Measurements from ENCODE around the gene HIP1R.
"Not testable (repeated sequence)": the region's sequence is repeated elsewhere in the genome, so short reads cannot be mapped to it uniquely, and the experiment has no call there.

Gene HIP1R

DNA sequence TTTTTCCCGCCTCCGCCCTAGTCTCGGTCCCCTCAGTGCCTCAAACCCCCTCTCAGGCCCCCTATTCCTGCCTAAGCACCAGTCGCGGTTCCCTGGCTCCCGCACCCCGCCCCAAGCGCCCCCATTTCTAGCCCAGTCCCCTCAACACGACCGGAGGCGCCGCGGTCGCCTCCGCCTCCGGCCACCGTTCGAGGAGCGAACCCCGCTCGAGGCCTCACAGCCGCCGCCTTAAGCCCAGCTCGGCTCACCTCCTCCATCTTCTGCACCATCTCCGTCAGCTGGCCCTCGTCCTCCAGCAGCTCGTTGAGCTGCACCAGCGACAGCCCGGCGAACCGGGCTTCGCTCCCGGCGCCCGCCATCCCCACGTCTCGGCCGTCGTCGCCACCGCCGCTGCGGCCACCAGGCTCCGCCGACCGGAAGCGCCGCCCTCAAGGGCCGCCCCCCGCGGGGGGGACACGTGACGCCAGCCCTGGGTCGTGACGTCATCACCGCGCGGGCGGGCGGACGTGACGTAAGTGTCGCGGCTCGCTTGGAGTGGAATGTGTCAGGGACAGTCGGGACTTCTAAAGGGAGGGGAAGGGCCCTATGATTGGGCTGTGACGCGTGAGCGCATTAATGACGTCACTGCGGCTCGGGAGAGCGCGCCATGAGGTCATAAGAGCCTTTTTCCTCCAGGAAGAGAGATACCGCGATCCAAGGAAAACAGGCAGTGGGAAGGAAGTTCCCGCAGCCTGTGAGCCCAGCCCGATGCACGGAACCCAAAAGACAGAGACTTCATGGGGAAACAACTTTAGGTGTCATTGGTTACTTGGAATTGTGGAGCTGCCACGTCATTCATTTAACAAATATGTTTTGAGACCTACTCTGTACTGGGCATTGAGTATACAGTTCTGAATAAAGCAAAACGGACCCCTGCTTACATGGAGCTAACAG lies 60.7 kb downstream of the HIP1R start, which contains the start of gene VPS37B:
Gene VPS37B (minus strand): TSS at position 421 of the 933 bp plus-strand sequence. CDS start 62 bp downstream, at position 359.
- peak; percentile 91 to 93 for DNase-seq

DNA sequence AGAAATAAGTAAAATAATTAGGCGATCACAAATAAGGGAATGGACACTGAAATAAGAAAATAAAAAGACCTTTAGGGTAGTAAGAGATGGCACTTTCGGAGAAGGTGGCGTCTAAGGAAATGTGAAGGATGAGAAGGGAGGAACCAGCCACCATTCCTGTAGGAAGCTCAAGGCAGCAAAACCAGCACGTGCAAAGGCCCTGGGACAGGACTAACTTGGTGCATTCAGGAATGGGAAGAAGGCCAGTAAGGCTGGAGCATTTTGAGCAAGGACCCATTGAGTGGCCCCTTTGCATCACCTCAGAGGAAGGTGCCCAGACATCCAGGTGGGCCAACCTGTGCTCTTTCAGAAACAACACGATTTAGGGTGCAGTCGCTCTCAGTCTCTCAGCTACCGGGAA lies 61.4 kb downstream of the HIP1R start:
- no peak for DNase-seq

DNA sequence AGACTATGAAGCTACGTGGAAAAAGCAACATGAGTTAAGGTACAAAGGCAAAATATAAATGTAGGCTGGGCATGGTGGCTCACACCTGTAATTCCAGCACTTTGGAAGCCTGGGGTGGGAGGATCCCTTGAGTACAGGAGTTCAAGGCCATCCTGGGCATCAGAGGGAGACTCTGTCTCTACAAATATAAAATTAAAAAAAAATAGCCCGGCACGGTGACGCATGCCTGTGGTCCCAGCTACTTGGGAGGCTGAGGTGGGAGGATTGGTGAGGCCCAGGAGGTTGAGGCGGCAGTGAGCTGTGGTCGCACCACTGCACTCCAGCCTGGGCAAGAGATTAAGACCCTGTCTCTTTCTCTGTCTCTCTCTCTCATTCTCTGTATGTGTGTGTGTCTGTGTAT lies 64.6 kb downstream of the HIP1R start:
- no peak for DNase-seq

DNA sequence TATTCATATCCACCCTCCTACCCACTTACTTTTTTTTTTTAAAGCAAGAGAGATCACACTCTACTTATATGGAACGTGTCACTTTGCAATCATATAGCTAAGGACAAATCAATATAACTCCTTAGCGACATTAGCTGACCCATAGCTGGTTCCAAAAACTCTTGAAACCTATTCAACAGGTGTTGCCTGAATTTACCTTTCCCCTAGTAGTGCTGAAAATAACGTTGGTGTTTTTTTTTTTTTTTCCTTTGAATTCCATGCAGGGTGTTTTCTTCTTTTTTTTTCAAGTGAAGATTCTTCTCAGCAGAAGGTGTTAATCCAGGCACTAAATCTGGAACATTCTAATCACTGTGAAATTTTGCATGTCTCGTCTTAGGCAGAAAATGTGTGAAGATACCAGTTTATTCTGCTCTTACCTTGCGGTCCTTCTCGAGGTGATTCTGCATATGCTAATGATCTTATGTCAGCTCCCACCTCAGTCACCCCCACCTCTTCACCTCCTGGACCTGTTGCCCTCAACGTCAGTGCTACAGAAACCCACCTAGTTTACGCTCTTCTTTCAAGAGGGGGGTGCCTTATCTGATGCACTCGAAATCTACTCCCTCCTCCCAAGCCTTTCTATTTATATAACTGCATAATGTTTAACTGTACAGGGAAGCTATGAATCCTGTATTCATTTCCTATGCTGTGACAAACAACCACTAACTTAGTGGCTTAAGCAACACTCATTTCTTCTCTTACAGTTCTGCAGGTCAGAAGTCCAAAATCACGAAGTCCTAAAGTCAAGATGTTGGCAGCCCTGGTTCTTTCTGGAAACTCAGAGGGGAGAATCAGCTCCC lies 67.8 kb downstream of the HIP1R start:
- no peak for DNase-seq

DNA sequence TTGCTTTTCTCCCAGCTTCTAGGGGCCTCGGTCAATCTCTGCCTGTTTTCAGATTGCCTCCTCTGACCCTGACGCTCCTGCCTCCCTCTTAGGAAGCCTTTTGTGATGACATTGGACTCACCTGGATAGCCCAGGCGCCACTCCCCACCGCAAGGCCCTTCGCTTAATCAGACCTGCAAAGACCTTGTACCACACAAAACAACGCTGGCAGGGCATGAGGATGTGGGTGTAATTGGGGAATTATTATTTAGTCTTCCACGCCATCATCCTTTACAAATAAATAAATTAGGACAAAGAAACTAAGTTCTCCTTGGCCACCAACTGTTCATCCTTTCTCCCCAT lies 68.4 kb downstream of the HIP1R start:
- DNase-seq: no peak

DNA sequence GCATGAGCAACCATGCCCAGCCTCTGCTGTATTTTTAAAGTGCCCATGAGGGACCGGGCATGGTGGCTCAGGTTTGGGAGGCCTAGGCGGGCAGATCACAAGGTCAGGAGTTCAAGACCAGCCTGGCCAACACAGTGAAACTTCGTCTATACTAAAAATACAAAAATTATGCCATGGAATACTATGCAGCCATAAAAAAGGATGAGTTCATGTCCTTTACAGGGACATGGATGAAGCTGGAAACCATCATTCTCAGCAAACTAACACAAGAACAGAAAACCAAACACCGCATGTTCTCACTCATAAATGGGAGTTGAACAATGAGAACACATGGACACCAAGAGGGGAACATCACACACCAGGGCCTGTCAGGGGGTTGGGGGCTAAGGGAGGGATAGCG lies 70.0 kb downstream of the HIP1R start:
- DNase-seq: not testable (repeated sequence)

DNA sequence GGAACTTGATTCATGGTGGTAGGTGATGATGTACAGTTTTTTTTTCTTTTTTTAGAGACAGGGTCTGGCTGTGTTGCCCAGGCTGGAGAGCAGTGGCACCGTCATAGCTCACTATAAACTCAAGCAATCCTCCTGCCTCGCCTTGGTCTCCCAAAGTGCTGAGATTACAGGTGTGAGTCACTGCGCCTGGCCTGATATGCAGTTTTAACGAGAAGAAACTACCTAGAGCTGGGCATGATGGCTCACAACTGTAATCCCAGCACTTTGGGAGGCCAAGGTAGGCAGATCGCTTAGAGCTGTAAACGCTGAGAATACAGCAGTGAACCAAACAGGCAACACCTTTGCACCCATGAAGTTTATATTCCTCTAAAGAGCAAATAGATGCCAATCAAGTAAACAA lies 73.7 kb downstream of the HIP1R start:
- no peak for DNase-seq

DNA sequence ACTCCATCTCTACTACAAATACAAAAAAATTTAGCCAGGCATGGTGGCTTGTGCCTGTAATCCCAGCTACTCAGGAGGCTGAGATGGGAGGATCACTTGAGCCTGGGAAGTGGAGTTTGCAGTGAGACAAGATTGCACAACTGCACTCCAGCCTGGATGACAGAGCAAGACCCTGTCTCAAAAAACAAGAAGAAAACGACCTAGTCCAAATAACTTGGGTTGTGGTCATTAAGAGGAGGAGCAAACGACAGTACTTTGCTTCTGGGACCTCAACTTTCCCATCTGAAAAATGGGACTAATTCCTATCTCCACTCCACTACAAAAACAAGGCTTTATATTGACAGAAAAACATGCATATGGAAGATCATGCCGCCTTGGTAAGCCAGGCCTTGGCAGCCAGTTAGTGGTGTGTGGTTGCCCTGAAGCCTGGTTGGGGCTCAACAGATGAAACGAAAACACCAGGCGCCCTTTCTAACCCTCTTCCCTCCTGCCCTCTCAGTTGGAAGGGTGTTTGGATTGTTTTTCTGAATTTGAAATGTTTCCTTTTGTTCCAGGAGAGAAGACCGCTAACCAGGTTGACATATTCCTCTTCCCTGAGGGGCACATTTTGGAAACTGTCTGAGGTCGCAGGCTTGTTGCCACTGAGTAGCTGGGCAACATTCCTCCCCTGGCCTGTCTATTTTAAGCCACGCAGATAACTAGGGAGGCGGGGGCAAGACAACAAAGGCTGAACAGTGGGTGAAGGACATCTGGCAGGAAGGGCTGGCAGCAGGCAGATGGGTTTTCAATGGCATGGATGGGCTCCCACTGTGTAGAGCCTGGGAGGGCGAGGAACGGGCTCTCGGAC lies 74.4 kb downstream of the HIP1R start:
- DNase-seq: no peak
